Omental fat pad (tissue), 4 donors: Measurements from ENCODE around the gene CNNM4. TPM values are rescaled to one million over a fixed set of nuclear protein-coding genes. Genes with fewer than 3 reads are reported as not detected.
A peak's percentile ranks its signal among the peaks of the same experiment; 100 is the strongest.

ENCODE experiments used
- ATAC-seq: fragments of 150-250 bp; one replicate; pipeline ENCODE4 v1.9.1; 2016; ENCODE audit warnings: mild to moderate bottlenecking, moderate library complexity; ENCODE audit not compliant: low FRiP score
- DNase-seq: peaks from one replicate; pipeline ENCODE4 v3.0.0-alpha.2; 2019; ENCODE audit warnings: low spot score
- CTCF ChIP-seq, 3 donors: fragments of 450-650 bp; IDR thresholded peaks; one replicate each; pipeline ENCODE4 v1.5.1; 2016 to 2017; ENCODE audit warnings: antibody characterized with exemption in 3 of 3, mild to moderate bottlenecking in 3 of 3, moderate library complexity in 2 of 3
- total RNA-seq, 4 donors: library from RNA; depleted of rRNA; stranded (reverse); fragments of >200 nt; gene quantifications; one replicate each; pipeline ENCODE4 v1.1.0, GENCODE V29; 2016

CNNM4 gene
- total RNA-seq, 4 donors from 2014 or later, result 3.6 to 5.6 (median 3.7) TPM

DNA sequence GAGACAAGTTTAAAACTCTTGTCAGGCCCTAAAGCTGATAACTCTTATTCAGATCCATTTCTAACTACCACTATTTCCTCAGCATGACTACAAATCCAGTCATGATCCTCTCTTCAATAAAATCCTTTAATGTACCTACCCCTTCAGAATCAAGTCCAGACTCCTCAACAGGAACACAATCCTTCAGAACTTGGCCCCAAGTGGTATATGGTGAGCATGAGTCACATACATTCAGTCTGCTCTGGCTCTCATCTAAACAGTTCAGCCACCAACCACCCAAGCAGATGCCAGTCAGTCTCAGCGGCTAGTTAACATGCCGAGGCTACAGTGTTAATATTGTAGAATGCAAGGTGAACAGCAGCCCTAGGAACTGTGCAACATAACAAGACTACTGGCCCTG is 30.5 kb upstream of the CNNM4 start:
- DNase-seq (no peak), ATAC-seq (no peak)
- TF ChIP-seq CTCF (IDR thresholded peaks at IDR 0.05), result no peak

- DNase-seq (no peak), ATAC-seq (no peak)
- TF ChIP-seq CTCF (IDR thresholded peaks at IDR 0.05), result no peak
Measured at GRCh38 chr2:96733931-96734330, 26.8 kb upstream of the CNNM4 start.

GRCh38 chr2:96734880-96735583 is 25.7 kb upstream of the CNNM4 start:
- TF ChIP-seq CTCF (IDR thresholded peaks at IDR 0.05), result no peak
- DNase-seq (no peak), ATAC-seq (peak; percentile 33)

GRCh38 chr2:96737251-96737650 is 23.5 kb upstream of the CNNM4 start:
- no peak for ATAC-seq
- TF ChIP-seq CTCF (IDR thresholded peaks at IDR 0.05), result no peak
- DNase-seq, result no peak

GRCh38 chr2:96737831-96738230 is 22.9 kb upstream of the CNNM4 start:
- TF ChIP-seq CTCF (IDR thresholded peaks at IDR 0.05), result no peak
- ATAC-seq (no peak), DNase-seq (no peak)

- DNase-seq (no peak), ATAC-seq (no peak)
- TF ChIP-seq CTCF (IDR thresholded peaks at IDR 0.05), result no peak
Measured at GRCh38 chr2:96739076-96739632, 21.5 kb upstream of the CNNM4 start.
